A549 (cell line): ENCODE results near the gene UBAC2. TPM values are rescaled to one million over a fixed set of nuclear protein-coding genes. Genes with fewer than 3 reads are reported as not detected.
"Not testable (repeated sequence)": the region's sequence is repeated elsewhere in the genome, so short reads cannot be mapped to it uniquely, and the experiment has no call there.

Experiments used
- ATAC-seq, 2 experiments: fragments of 200-7000 bp in 1 of 2; fragments of >200 bp in 1 of 2; cut with Nextera tagmentation in 1 of 2; cut with Tn5 transposase in 1 of 2; 3 replicates each; pipeline versions ENCODE4 v1.8.0 to v1.9.1; 2018 to 2020; ENCODE audit warnings: mild to moderate bottlenecking in 1 of 2, moderate library complexity in 1 of 2
- CTCF ChIA-PET: fragments of 300-600 bp; sonication (Branson Sonifier 250); formaldehyde crosslinking; extraction: SDS; loops from one replicate; lab custom pipeline; 2021; ENCODE audit warnings: antibody characterized with exemption, inconsistent platforms; lab: Yijun Ruan, JAX
- POLR2A ChIA-PET: fragments of 350-600 bp; formaldehyde crosslinking; extraction: SDS; loops from one replicate; lab custom pipeline; 2021; ENCODE audit warnings: antibody characterized with exemption, inconsistent platforms; lab: Yijun Ruan, JAX
- DNase-seq, 2 experiments: peaks; one replicate each; pipeline versions ENCODE4 v3.0.0 to v3.0.0-alpha.2; 2011 to 2016; ENCODE audit warnings: low read depth in 1 of 2, low spot score in 1 of 2
- FAIRE-seq: peaks from 2 replicates; lab custom pipeline; 2011; peaks lifted over from hg19 to GRCh38; lab: Jason Lieb, UNC
- H3K27ac ChIP-seq, 2 experiments: fragments of >200 bp; sonication (Bioruptor Twin); formaldehyde crosslinking; 3 replicates each; pipeline ENCODE4 v1.5.1; 2016 to 2017
- H3K4me1 ChIP-seq: fragments of >200 bp; sonication (Bioruptor Twin); formaldehyde crosslinking; 3 replicates; pipeline ENCODE4 v1.6.1; 2016
- H3K4me2 ChIP-seq: fragments of >200 bp; sonication (Bioruptor Twin); formaldehyde crosslinking; 3 replicates; pipeline ENCODE4 v1.6.1; 2016
- H3K4me3 ChIP-seq: fragments of >200 bp; sonication (Bioruptor Twin); formaldehyde crosslinking; 3 replicates; pipeline ENCODE4 v1.5.1; 2016
- H3K9me3 ChIP-seq: fragments of >200 bp; sonication (Bioruptor Twin); formaldehyde crosslinking; 3 replicates; pipeline ENCODE4 v1.6.1; 2016
- BHLHE40 ChIP-seq: IDR thresholded peaks from 2 replicates; pipeline ENCODE4 v1.6.1; 2012; ENCODE audit warnings: low read depth, low read length, inconsistent platforms
- CBX2 ChIP-seq: fragments of 200-600 bp; sonication (generic); IDR thresholded peaks from 2 replicates; pipeline ENCODE4 v1.6.1; 2016; ENCODE audit warnings: low read depth, mild to moderate bottlenecking, borderline replicate concordance
- CBX8 ChIP-seq: fragments of 200-600 bp; sonication (generic); IDR thresholded peaks from 2 replicates; pipeline ENCODE4 v1.6.1; 2016
- CHD4 ChIP-seq: fragments of 200-600 bp; sonication (generic); IDR thresholded peaks from 2 replicates; pipeline ENCODE4 v1.6.1; 2016; ENCODE audit warnings: antibody characterized with exemption, mild to moderate bottlenecking, borderline replicate concordance
- HDAC2 ChIP-seq: fragments of 200-600 bp; sonication (generic); IDR thresholded peaks from 2 replicates; pipeline ENCODE4 v1.6.1; 2016
- HEYL ChIP-seq: fragments of 250-450 bp; sonication (Bioruptor Pico); IDR thresholded peaks from 2 replicates; pipeline ENCODE4 v1.8.0; 2021; ENCODE audit warnings: mild to moderate bottlenecking, moderate library complexity
- HOXA7 ChIP-seq: fragments of 250-450 bp; sonication (Bioruptor Pico); IDR thresholded peaks from 2 replicates; pipeline ENCODE4 v1.5.0; 2020; ENCODE audit warnings: mild to moderate bottlenecking, moderate library complexity
- JUN ChIP-seq, 2 experiments: fragments of >200 bp; sonication (Bioruptor Twin); formaldehyde crosslinking; IDR thresholded peaks; 2 replicates in 1 of 2; 3 replicates in 1 of 2; pipeline ENCODE4 v1.6.1; 2016 to 2017
- KDM5A ChIP-seq: fragments of 200-600 bp; sonication (generic); IDR thresholded peaks from 2 replicates; pipeline ENCODE4 v1.6.1; 2016; ENCODE audit warnings: antibody characterized with exemption, mild to moderate bottlenecking
- MYC ChIP-seq: IDR thresholded peaks from 2 replicates; pipeline ENCODE4 v1.6.1; 2012; ENCODE audit warnings: mild to moderate bottlenecking, inconsistent platforms, low read length, improper control_type of control experiment, borderline replicate concordance
- NPAS2 ChIP-seq: fragments of 250-450 bp; sonication (Bioruptor Pico); IDR thresholded peaks from 2 replicates; pipeline ENCODE4 v1.8.0; 2022; ENCODE audit warnings: mild to moderate bottlenecking, moderate library complexity, borderline replicate concordance
- NR3C1 ChIP-seq: fragments of >200 bp; sonication (Bioruptor Twin); formaldehyde crosslinking; IDR thresholded peaks from 3 replicates; pipeline ENCODE4 v1.6.1; 2017
- PHF8 ChIP-seq: fragments of 200-600 bp; sonication (generic); IDR thresholded peaks from 2 replicates; pipeline ENCODE4 v1.6.1; 2016; ENCODE audit warnings: low read depth, mild to moderate bottlenecking, antibody characterized with exemption, moderate library complexity, borderline replicate concordance
- RAD21 ChIP-seq, 2 experiments: fragments of >200 bp in 1 of 2; sonication (Bioruptor Twin) in 1 of 2; formaldehyde crosslinking in 1 of 2; IDR thresholded peaks in 1 of 2; conservative IDR thresholded peaks in 1 of 2; 2 replicates in 1 of 2; 3 replicates in 1 of 2; pipeline ENCODE4 v1.6.1; 2012 to 2018; ENCODE audit warnings: inconsistent platforms in 1 of 2
- RFX5 ChIP-seq: fragments of 450-650 bp; IDR thresholded peaks from 2 replicates; pipeline ENCODE4 v1.7.1; 2014; ENCODE audit warnings: antibody characterized with exemption, mild to moderate bottlenecking, moderate library complexity
- SREBF2 ChIP-seq: fragments of 450-650 bp; IDR thresholded peaks from 2 replicates; pipeline ENCODE4 v1.6.1; 2014; ENCODE audit warnings: mild to moderate bottlenecking, moderate library complexity
- TFCP2L1 ChIP-seq: fragments of 250-450 bp; sonication (Bioruptor Pico); IDR thresholded peaks from 2 replicates; pipeline ENCODE4 v1.5.0; 2021; ENCODE audit warnings: mild to moderate bottlenecking
- ZC3H11A ChIP-seq: fragments of 450-650 bp; IDR thresholded peaks from 2 replicates; pipeline ENCODE4 v1.6.1; 2014; ENCODE audit warnings: antibody characterized with exemption, mild to moderate bottlenecking
- WGBS: methylation state at CpG from one replicate; pipeline ENCODE4 v1.1.6; 2017; ENCODE audit errors: missing lambda C conversion rate; 5-methylcytosine and 5-hydroxymethylcytosine counted together
- polyA plus RNA-seq, 4 experiments: library from polyadenylated mRNA; depleted of rRNA in 3 of 4; stranded (reverse); fragments of >200 nt; fragmentation: RNase III in 1 of 4; extraction: RNeasy Plus Mini Kit Qiagen cat#74134 plus additional on column Dnase treatment in 1 of 4; gene quantifications; 2 replicates in 3 of 4; 3 replicates in 1 of 4; pipeline ENCODE4 v1.2.3, GENCODE V29; 2011 to 2017
- TF ChIP-seq, protein P1 (sequence below): fragments of 150-350 bp; IDR thresholded peaks from 2 replicates; pipeline ENCODE4 v1.6.1; 2014; ENCODE audit warnings: low read depth, mild to moderate bottlenecking, low read length
- TF ChIP-seq, protein P2 (sequence below): fragments of >200 bp; sonication (Bioruptor Twin); formaldehyde crosslinking; IDR thresholded peaks from 2 replicates; pipeline ENCODE4 v1.6.1; 2016

The UBAC2 gene
- polyA plus RNA-seq, 2 of the 4 experiments (the other 2 are of a cell fraction), result 61.6 to 103 TPM

DNA sequence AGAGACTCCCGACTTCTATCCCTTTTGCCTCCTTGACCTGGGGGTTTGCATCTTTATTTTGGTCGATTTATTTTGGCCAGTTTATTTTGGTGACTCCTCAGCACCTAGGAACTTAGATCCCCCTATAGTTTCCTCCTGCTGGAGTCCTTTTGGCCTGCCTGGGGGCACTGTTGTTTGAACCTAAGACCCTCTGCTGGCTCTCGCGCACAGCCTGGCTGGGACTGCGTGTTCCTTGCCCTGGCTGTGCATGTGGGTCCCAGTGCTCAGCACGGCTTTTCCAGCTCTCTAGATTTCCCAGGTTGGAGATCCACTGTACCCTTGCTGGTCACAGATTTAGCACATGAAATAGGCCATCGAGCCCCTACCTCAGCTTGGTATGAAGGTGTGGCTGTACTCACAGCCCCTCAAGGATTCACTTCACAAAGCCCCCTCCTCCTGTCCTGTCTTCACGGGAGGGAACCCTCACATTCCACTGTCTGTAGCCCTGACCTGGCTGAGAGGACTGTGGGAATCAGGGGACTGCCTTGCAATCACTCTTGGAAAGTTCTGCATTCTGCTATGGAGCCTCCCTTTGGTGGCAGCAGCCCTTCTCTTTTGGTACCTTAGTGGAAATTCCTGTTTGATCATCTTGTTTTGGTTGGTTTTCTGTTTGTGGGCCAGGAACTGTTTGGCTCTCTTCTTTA, 8.3 kb downstream of the UBAC2 start (continued):
- TF ChIP-seq, protein P1, sequence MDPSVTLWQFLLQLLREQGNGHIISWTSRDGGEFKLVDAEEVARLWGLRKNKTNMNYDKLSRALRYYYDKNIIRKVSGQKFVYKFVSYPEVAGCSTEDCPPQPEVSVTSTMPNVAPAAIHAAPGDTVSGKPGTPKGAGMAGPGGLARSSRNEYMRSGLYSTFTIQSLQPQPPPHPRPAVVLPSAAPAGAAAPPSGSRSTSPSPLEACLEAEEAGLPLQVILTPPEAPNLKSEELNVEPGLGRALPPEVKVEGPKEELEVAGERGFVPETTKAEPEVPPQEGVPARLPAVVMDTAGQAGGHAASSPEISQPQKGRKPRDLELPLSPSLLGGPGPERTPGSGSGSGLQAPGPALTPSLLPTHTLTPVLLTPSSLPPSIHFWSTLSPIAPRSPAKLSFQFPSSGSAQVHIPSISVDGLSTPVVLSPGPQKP, result no peak
- TF ChIP-seq RAD21 (conservative IDR thresholded peaks at IDR 0.05 in 1 of 2, IDR thresholded peaks at IDR 0.05 in 1 of 2), result no peak

DNA sequence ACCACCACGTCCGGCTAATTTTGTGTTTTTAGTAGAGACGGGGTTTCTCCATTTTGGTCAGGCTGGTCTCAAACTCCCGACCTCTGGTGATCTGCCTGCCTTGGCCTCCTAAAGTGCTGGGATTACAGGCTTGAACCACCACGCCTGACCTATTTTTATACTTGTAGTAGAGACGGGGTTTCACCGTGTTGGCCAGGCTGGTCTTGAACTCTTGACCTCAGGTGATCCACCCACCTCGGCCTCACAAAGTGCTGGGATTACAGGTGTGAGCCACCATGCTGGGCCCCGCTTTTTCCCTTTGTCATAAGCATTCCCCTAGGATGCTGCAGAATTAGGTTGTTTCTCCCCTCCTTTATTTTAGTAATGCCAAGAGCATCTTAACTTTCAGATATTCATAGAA, 10.0 kb downstream of the UBAC2 start:
- CTCF ChIA-PET, result interaction anchor here (0.7 kb wide), 1 partner anchor 45 kb away, joined by 3 read pairs; no protein-coding TSS in a partner anchor
- not testable (repeated sequence) for FAIRE-seq

DNA sequence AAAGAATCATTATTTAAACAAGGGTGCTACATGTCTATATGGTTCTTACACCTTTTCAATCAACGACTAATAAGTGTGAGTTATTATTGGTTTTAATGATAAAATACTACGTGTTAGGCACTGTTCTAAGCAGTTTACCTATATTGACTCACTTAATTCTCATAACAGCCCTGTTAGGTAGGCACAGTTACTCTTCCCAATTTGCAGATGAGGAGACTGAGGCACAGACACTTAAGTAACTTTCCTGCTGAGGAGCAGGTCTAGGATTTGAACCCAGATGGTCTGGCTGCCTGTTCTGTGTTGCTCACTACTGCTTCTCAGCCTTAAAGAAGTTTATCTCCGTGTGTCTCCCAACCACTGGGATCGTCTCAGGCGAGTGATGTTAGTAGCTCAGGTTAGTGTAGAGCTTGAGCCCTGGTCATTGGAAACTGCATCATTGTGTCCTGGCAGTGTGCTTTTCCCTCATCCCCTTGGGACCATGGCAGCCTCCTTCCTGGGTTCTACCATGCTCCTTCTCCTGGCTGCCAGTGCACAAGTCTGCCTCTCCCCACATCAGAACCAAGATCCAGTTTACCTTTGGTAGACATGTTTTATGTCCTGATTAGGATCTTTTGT, 10.9 kb downstream of the UBAC2 start:
- H3K4me1 ChIP-seq, result no peaks in the 10 kb centered on the region
- H3K4me3 ChIP-seq, result no peak overlapping the region
- ATAC-seq (no peak), FAIRE-seq (no peak), DNase-seq (no peak)
- no peak overlapping the region for H3K27ac ChIP-seq
- no peak for TF ChIP-seq CBX2
- TF ChIP-seq HDAC2, result no peak
- TF ChIP-seq ZC3H11A, result no peak
- no peak for TF ChIP-seq HEYL
- no peak for TF ChIP-seq NPAS2 (CRISPR knock-in tag)
- TF ChIP-seq KDM5A, result no peak
- TF ChIP-seq NR3C1, result no peak
- no peak for TF ChIP-seq CBX8
- TF ChIP-seq MYC, result no peak
- TF ChIP-seq HOXA7, result no peak
- no peak for TF ChIP-seq PHF8
- TF ChIP-seq TFCP2L1 (CRISPR knock-in tag), result no peak
- TF ChIP-seq SREBF2, result no peak
- no peak for TF ChIP-seq RFX5
- no peak for TF ChIP-seq CHD4
- no peak for TF ChIP-seq JUN (IDR thresholded peaks at IDR 0.05)
- TF ChIP-seq, protein P2, sequence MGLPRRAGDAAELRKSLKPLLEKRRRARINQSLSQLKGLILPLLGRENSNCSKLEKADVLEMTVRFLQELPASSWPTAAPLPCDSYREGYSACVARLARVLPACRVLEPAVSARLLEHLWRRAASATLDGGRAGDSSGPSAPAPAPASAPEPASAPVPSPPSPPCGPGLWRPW, result no peak
- no peak for TF ChIP-seq BHLHE40
- TF ChIP-seq, protein P1, result no peak
- CTCF ChIA-PET, result no interaction called here
- no peaks in the 10 kb centered on the region for H3K9me3 ChIP-seq
- POLR2A ChIA-PET, result interaction anchor here (0.9 kb wide), 1 partner anchor 11 kb away, joined by 3 read pairs; the partner anchor contains the start of gene UBAC2
- 93% methylated on average over 5 of the region's 5 CpGs for WGBS
- H3K4me2 ChIP-seq, result no peak overlapping the region

More for the DNA sequence above, 10.0 kb downstream of the UBAC2 start:
- WGBS, result 87% methylated on average over 9 of the region's 9 CpGs
- H3K4me1 ChIP-seq, H3K27ac ChIP-seq, H3K4me2 ChIP-seq, ATAC-seq, DNase-seq, H3K9me3 ChIP-seq, POLR2A ChIA-PET, H3K4me3 ChIP-seq: not testable (repeated sequence)
